COR-L47 (cell line): ENCODE data around the gene RNF224.
"Not testable (repeated sequence)": the region's sequence is repeated elsewhere in the genome, so short reads cannot be mapped to it uniquely, and the experiment has no call there.

Source experiments
- DNase-seq: peaks from one replicate; lab custom pipeline; 2025; lab: John Stamatoyannopoulos, UW

The RNF224 gene

GRCh38 chr9:137240841-137241489 lies 13.7 kb downstream of the RNF224 start, which contains the start of gene TUBB4B:
Gene TUBB4B (plus strand): TSS chr9:137241287. CDS start chr9:137241361, 74 bp downstream.
- peak; percentile 99 for DNase-seq

- DNase-seq: no peak
These were observed 14.4 kb downstream of the RNF224 start for GRCh38 chr9:137241490-137242268.

GRCh38 chr9:137242269-137243203 lies 15.2 kb downstream of the RNF224 start:
- DNase-seq: no peak

DNA sequence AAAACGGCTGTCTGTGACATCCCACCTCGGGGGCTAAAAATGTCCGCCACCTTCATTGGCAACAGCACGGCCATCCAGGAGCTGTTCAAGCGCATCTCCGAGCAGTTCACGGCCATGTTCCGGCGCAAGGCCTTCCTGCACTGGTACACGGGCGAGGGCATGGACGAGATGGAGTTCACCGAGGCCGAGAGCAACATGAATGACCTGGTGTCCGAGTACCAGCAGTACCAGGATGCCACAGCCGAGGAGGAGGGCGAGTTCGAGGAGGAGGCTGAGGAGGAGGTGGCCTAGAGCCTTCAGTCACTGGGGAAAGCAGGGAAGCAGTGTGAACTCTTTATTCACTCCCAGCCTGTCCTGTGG lies 15.9 kb downstream of the RNF224 start:
- DNase-seq: not testable (repeated sequence)

- DNase-seq: no peak
These were observed 16.6 kb downstream of the RNF224 start for GRCh38 chr9:137243626-137244485.

DNA sequence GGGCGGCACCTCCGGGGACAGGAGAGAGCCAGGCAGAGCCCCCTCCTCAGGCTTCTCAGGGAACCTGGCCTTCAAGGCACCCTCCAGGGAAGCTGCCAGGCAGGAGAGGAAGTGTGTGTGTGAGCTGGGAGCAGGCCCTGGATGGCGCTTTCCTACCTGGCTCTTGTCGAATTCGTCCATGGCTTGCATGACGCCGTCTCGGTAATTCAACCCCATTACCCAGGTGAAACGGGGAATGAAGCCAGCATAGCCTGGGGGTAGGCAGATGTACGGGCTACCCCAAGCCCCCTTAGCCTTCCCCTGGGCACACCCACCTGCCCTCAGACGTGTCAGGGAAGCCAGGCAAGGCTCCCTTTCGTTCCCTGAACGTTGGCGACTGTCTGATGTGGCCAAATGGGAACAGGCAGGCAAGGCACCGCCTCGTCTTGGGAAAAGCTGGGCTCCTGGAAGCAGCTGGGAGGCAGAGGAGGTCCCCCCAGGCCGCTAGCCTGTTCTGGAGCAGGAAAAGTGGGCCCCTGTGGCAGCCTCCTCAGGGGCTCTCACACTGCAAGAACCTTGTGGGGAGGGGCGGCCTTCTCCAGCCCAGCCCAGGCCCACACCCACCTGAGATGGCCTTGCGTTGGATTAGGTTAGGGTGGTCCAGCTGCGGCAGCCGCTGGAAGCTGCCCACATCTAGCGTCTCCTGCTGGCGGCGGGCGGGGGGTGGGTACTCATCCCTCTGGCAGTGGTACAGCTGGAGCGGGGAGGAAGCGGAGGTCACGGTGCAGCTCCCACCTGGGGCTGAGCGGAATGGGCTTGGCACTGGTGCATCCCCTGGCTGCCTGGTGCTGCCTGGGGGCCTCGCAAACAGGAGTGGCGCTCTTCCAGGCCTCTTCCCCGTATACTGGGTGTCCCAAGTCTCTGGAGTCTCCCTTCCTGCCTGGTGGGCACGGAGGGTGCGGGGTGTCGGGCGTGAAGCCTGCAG lies 17.5 kb downstream of the RNF224 start:
- DNase-seq: peak; percentile 64

DNA sequence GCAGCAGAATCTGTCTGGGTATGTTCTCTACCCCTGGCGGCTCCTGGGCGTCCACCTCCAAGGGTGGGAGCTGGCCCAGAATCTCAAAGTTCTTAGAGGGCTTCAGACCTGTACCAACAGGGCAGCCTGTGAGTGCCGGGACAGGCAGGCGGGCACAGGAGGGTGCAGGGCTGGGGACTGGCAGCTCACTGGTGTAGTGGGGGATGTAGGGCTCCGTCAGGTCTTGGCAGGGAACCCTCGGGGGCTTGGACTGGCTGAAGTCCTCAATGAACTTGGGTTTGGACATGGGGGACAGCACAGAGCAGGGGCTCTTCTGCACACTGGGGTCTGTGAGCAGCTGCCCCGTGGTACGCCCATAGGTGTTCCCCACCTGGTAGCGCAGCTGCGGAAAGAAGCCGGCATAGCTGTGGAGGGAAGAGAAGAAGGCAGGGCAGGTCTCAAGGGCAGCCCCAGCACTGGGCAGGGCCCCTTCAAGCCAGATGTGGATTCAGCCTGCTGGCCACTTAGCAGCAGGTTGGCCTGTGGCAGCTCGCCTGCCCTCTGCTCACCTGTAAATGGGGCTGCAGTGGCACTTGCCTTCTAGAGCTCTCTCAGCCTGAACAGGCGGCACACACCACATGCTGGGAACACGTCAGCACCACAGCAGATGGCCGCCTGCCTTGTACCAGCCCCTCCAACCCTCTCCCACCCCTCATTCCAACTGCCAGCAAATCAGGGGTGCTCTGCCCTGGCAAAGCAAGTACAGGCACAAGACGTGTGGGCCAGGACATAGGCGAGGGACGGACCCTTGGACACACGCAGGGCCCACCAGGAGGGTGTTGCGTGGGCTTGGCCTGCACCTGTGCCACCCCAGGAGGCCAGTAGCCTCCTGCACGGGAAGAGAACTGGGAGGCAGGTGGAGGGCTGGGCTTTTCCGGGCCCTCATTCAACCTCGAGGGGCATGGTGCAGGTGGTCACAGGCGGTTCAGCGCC lies 18.4 kb downstream of the RNF224 start:
- DNase-seq: no peak

- DNase-seq: no peak
These were observed 20.0 kb downstream of the RNF224 start for GRCh38 chr9:137247135-137247915.

DNA sequence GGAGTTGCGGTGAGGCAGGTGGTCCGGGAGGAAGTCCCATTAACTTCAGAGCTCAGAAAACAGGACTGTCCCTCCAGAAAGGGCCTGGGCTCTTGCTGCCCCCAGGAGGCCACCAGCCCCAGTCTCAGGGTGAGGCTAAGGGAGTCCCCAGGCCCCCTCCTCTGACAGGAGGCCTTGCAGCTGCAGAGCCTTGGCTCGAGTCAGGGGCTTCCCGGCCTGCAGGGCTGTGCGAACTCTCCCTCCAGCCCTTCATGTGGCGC lies 20.5 kb downstream of the RNF224 start:
- no peak for DNase-seq

- DNase-seq: no peak
These were observed 23.3 kb downstream of the RNF224 start for GRCh38 chr9:137250329-137251193.

GRCh38 chr9:137251194-137251461 lies 23.8 kb downstream of the RNF224 start, which contains the start of gene STPG3:
Gene STPG3 (plus strand): TSS chr9:137251286. CDS start chr9:137251287, 1 bp downstream.
- DNase-seq: no peak

GRCh38 chr9:137251490-137252268 lies 24.4 kb downstream of the RNF224 start:
- no peak for DNase-seq

DNA sequence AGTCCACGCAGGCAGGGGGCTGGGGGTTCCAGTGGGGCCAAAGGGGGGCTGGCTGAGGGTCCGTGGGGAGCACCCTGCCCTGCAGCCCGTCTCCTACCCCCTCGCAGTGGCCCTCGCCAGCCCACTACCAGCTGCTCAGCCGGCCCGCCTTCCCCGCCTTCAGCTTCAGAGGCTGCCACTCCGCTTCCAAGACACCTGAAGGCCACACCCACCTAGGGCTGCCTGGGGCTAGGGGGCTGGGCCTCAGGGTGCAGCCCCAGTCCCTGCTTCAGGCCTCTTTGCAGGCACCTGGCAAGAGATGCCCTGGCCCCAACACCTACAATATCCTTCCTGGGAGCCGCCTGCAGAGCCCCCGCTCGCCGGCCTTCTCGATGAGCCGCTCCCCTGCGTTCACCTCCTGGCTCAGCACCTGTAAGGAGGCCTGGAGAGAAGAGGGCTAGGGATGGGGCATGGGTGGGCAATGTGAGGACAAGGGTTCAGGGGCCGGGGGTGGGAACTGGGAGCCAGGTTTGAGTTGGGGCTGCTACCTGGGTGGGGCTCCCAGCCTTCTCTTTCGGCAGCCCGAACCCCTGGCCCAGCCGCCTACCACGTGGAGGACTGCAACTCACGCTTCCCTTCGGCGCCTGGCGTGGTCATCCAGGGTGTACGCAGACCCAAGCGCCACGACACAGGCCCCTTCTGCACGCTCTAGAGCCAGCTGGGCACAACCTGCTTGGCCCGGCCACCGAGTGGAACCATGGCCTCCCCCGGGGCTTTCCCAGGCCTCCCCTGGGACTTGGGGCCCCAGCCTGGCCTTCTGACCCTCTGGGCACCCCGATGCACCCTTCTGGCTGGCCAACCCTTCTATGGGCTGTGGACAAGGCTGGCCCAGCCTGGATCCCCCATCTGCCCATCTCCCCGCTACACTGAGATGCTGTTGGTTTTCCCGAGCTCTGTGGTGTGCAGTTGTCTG lies 25.5 kb downstream of the RNF224 start:
- no peak for DNase-seq

- no peak for DNase-seq
These were observed 26.7 kb downstream of the RNF224 start for GRCh38 chr9:137253717-137254623.
